Ovary (tissue), 3 donors: ENCODE measurements around the gene RRP7A.
"Not testable (repeated sequence)": the region's sequence is repeated elsewhere in the genome, so short reads cannot be mapped to it uniquely, and the experiment has no call there.

Experiments
- POLR2A ChIP-seq: fragments of 450-650 bp; IDR thresholded peaks from one replicate; pipeline ENCODE4 v1.6.1; 2017; ENCODE audit warnings: antibody characterized with exemption, mild to moderate bottlenecking, moderate library complexity
- TF ChIP-seq, protein P1 (sequence below), 3 donors: fragments of 450-650 bp in 2 of 3; fragments of 200-600 bp in 1 of 3; IDR thresholded peaks; one replicate each; pipeline versions ENCODE4 v1.5.1 to v1.8.0; 2016 to 2022; ENCODE audit warnings: antibody characterized with exemption in 3 of 3, mild to moderate bottlenecking in 1 of 3
- donor health status: DM: no; HTN: no; CAD: no.

DNA sequence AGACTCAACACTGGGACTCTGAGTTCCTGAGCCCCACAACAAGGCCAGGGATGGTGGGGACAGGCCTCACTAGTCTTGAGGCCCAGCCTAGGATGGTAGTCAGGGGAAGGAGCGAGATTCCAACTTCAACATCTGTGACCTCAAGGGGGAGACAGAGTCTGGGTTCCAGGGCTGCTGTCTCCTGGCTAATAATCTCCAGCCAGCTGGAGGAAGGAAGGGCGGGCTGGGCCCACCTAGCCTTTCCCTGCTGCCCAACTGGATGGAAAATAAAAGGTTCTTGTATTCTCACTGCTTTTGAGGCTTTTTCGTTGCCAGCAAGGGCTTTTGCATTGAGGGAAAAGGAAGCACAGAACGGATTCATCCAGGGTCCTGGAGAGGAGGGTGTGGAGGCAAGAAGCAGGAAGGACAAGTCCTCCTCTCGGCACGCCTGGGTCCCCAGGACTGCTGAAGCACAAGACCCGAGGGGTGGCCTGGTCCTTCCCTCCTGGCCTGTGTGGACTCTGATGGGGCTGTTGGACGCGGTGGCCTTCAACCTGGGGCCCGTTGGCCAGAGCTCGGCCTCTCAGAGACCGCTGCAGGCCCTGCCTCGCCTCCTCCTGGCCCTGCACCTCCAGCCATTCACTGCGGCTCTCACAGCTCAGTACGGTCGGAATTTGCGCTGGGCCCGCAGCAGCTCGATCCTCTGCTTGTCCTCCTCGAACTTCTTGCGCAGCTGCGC, 7.2 kb downstream of the RRP7A start:
- TF ChIP-seq POLR2A = not testable (repeated sequence)
- TF ChIP-seq, protein P1, sequence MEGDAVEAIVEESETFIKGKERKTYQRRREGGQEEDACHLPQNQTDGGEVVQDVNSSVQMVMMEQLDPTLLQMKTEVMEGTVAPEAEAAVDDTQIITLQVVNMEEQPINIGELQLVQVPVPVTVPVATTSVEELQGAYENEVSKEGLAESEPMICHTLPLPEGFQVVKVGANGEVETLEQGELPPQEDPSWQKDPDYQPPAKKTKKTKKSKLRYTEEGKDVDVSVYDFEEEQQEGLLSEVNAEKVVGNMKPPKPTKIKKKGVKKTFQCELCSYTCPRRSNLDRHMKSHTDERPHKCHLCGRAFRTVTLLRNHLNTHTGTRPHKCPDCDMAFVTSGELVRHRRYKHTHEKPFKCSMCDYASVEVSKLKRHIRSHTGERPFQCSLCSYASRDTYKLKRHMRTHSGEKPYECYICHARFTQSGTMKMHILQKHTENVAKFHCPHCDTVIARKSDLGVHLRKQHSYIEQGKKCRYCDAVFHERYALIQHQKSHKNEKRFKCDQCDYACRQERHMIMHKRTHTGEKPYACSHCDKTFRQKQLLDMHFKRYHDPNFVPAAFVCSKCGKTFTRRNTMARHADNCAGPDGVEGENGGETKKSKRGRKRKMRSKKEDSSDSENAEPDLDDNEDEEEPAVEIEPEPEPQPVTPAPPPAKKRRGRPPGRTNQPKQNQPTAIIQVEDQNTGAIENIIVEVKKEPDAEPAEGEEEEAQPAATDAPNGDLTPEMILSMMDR (IDR thresholded peaks at IDR 0.05) = peak in 1 of 3 donors; percentile 65
